Islet precursor cell (in vitro differentiated cells): ENCODE results near the gene LSM4.

Source experiments
- DNase-seq: peaks from one replicate; pipeline ENCODE4 v3.0.0-alpha.2; 2018

Gene LSM4

GRCh38 chr19:18291590-18292461 is 31.1 kb downstream of the LSM4 start:
- DNase-seq: peak; percentile 98

GRCh38 chr19:18291019-18291524 is 31.8 kb downstream of the LSM4 start:
- DNase-seq: no peak

DNA sequence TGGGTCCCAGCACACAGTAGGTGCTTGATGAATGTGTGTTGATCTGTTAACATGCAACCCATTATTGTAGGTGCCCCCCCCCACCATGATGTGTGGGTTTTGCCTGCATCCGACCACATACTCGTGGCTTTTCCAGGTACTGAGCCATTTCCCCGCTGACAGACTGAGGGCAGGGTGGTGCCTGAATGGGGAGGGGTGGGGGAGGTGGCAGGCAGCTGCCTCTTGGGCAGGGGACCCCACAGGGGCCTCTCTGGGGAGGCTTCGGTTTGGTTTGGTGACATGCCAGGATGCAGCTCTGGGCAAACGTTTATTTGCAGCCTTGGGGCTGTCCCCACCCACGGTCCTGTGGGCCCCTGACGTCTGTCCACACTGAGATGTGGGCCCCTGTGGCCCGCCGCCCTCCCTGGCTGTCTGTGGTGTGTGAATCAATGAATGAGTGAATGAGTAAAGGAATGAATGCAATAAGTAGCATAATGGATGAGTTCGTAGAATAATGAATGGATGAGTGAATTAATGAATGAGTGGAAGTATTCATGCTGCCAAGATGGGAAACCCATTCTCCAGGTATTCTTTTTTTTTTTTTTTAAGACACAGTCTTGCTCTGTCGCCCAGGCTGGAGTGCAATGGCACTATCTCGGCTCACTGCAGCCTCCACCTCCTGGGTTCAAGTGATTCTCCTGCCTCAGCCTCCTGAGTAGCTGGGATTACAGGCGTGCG is 32.4 kb downstream of the LSM4 start:
- peak; percentile 50 for DNase-seq

- no peak for DNase-seq
These were observed 33.2 kb downstream of the LSM4 start for GRCh38 chr19:18289471-18290301.

GRCh38 chr19:18287836-18288772 is 34.8 kb downstream of the LSM4 start:
- peak; percentile 85 for DNase-seq

DNA sequence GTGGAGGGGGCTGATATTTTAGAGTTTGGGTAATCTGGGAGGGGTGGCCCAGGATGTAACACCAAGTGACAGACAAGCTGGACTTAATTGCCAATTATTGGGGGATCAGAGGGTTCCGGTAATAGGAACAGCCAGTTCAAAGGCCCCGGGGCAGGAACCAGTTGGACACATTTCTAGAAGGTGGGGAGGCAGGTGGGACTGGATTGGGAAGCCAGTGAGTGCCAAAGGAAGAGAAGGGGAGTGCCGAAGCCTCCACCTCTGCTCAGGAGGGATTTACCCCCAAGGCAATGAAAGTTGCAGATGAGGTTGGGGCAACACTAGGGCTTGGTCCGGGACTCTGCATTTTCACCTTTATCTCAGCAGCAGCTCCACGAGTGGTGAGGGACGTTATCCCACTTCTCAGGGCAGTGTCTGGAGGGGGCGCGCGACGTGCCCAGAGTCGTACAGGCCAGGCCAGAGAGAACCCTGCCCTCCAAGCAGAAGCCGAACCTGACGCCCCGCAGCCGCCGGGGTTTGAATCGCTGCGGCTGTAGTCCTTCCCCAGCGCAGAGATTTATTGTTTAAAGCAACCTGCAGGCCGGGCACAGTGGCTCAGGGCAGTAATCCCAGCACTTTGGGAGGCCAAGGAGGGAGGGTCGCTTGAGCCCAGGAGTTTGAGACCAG is 35.8 kb downstream of the LSM4 start:
- DNase-seq: no peak

DNA sequence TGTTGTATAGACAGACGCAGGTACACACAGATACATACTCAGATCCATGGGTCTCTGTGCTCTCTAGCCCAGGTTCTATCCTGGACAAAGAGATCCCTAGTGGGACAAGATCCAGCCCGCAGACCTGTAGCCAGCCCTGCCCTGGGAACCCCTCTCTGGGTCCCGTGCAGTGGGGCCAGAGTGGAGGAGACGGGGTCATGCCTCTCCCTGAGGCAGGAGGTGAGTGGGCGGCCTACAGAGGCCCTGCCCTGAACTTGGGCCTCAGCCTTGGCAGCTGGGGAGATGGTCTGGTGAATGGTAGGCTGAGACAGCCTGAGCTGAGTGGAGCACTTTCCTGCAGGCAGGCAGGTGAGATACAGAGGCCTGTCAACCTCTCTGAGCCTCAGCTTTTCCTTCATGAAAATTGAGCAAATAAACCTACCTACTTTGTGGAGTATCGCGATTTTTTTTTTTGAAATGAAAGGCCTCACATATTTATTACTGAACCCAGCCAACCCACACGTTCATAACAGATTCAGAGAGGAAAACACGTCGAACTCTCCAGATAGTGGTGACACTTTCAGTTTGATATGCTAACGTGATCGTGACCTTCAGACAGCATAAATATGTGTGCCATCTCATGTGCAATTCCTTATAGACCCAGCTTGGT is 38.0 kb downstream of the LSM4 start:
- no peak for DNase-seq

GRCh38 chr19:18283338-18283737 is 39.5 kb downstream of the LSM4 start:
- DNase-seq: no peak

- no peak for DNase-seq
These were observed 40.1 kb downstream of the LSM4 start for GRCh38 chr19:18282788-18283141.

DNA sequence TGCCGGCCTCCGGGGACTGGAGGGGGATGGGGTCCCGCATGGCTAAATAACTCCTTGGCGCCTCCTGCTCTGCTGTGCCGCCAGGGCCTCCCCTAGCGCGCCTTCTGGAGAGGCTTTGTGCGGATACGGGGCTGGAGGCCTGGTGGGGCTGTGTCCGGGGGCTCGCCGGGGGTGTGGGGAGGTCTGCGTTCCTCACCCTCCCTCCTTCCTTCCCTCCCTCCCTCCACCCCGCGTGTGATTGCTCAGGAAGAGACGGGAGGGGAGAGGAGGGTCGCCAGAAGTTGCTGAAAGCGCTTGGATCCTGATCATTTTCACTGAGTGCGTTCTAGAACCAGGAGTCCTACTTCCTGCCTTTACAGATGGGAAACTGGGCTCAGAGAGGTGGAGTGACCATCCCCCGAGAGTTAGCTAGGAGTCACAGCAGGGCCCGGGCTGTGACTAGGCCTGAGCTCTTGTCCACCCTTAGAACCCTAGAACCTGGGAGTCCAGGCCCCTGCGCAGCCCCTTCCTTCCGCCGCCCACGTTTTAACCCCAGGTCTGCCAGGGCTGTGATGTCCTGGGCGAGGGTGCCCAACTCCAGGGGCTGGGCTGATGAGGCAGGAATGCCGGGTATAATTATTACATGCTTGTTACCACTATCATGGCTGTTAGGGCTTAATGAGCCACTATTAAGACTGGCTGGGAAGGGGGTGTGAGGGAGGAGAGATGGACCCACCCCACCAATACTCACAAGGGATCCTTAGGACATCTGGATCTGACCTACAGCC is 40.7 kb downstream of the LSM4 start:
- DNase-seq: peak; percentile 99

DNA sequence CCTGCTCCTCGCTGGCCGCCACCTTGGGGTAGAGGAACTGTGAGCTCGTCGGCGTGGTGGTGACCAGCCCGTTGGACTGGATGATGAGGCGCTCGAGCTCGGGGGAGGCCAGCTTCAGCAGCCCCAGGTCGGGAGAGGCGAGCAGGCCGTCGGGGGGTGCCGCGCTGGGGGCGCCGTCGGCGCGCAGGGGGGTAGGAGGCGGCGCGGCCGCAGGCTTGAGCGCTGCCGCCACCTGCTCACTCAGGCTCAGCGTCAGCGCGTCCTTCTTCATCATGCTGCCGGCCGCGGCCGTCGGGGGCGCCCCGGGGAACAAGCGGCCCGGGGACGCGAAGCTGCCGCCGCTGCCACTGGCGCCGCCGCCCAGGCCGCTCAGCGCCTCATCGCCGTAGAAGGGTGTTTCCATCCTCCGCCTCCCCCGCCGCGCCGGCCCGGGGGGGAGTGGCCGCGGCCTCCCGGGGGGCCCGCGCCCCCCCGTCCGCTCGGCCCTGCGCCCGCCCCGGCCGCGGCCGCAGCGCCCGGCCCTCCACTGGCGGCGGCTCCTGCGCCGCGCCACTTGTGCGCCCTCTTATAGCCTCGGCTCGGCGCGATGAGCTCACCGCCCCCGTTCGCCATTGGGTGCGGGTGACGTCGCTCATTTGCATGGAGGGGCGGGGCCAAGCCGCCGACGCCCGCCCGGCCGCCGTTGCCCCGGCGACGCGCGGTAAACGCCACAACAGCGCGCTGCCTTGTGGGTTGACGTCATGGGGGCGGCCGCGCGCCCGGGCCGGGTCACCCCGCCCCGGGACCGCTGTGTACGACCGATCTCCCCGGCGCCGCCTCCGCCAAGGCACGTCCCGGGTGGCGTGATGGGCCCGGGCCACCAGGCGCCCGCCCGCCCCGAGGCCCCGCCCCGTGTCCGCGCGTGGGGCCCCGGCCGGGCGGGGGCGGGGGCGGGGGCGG is 41.5 kb downstream of the LSM4 start, which contains the start of gene JUND:
TSS of gene JUND (minus strand) at position 541 of the 939 bp plus-strand sequence. CDS start at position 403, 138 bp downstream.
- DNase-seq: peak; percentile 99

DNA sequence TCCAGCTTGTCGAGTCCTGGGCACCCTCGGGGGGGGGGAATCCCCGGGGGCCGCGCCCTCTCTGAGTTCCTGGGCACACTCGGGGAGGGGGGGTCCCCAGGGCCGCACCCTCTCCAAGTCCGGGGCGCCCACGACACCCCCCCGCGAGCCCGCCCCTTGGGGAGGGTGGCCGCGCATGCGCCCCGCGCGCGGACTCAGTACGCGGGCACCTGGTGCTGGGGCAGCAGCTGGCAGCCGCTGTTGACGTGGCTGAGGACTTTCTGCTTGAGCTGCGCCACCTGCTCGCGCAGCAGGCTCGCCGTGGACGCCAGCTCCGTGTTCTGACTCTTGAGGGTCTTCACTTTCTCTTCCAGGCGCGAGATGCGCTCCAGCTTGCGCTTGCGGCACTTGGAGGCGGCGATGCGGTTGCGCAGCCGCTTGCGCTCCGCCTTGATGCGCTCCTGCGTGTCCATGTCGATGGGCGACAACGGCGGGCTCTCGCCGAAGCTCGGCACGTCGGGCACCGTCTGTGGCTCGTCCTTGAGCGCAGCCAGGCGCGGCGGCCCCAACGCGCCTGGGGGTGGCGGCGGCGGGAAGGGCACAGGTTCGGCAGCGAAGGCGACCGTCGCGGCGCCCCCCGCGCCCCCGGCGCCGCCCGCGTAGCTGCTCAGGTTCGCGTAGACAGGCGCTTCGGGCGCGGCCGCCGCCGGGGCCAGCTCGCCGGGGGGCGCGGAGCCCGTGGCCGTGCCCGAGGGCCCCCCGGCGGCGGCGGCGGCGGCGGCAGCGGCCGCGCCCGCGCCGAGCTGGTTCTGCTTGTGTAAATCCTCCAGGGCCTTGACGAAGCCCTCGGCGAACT is 42.4 kb downstream of the LSM4 start:
- DNase-seq: peak; percentile 66

DNA sequence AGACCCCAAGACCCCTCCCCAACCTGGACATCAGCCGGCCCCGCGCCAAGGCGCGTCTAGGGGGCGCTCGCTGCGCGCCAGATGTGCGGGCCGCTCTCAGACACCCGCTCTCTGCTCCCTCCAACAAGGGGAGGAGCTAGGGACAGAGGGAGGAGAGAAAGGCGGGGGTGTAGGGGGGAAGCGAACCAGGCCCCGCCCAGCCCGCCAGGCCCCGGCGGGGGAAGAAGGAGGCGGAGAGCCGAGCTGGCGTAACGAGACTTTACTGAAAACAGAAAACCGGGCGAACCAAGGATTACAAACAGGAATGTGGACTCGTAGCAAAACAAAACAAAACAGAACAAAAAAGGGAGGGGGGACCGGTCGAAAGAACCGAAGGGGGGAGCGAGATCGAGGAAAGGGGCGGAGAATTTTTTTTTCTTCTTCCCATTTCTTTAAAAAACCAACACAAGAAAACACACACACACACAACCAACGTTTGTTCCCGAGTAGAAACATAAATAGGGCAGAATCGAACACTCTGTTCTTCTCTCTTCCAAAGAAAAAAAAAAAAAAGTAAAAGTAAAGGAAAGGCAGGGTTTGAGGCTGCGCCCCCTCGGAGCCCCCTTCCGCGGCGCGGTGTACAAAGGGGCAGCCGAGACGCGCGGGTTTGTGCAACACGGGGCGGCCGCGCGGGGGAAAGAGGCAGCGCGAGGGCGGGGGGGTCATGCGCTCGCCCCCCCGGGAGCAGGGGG is 43.2 kb downstream of the LSM4 start:
- DNase-seq: peak; percentile 97

DNA sequence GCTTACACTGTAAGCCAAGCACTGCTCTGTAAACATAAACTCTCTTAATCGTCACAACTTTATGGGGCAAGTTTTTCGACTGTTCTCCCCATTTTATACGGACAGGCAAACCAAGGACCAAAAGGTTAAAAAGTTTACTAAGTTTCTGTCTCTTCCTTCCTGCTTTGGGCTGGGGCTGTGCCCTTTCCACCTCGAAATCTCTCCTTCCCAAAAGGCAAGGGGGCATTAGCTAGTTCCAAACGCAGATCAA is 43.7 kb downstream of the LSM4 start:
- DNase-seq: no peak

GRCh38 chr19:18278521-18279265 is 44.2 kb downstream of the LSM4 start:
- DNase-seq: no peak

- peak; percentile 84 for DNase-seq
These were observed 48.0 kb downstream of the LSM4 start for GRCh38 chr19:18274781-18275356.
